MM.1S (cell line): ENCODE data around the gene SEL1L3.

ENCODE experiments used
- DNase-seq: peaks from one replicate; pipeline ENCODE4 v3.0.0-alpha.2; 2015
- H2AFZ ChIP-seq: fragments of 300-600 bp; sonication (generic); 2 replicates; pipeline ENCODE4 v1.6.0; 2016; ENCODE audit warnings: antibody characterized with exemption, low read length
- H3F3A ChIP-seq: fragments of 300-600 bp; sonication (generic); 2 replicates; pipeline ENCODE4 v1.6.1; 2016; ENCODE audit warnings: mild to moderate bottlenecking, antibody characterized with exemption, low read length, moderate library complexity, mixed read lengths; ENCODE audit not compliant: insufficient read depth
- H3K27ac ChIP-seq: fragments of 300-600 bp; sonication (generic); 2 replicates; pipeline ENCODE4 v1.5.1; 2016; ENCODE audit warnings: mild to moderate bottlenecking, low read length
- H3K27me3 ChIP-seq: fragments of 300-600 bp; sonication (generic); replicated peaks from 2 replicates; pipeline ENCODE4 v1.6.0; 2016; ENCODE audit warnings: low read length; ENCODE audit not compliant: insufficient read depth
- H3K36me3 ChIP-seq: fragments of 300-600 bp; sonication (generic); replicated peaks from 2 replicates; pipeline ENCODE4 v1.6.1; 2016; ENCODE audit warnings: mild to moderate bottlenecking, low read length, mixed read lengths; ENCODE audit not compliant: insufficient read depth
- H3K4me1 ChIP-seq: fragments of 300-600 bp; sonication (generic); 2 replicates; pipeline ENCODE4 v1.6.1; 2016; ENCODE audit warnings: low read length, mixed read lengths
- H3K4me2 ChIP-seq: fragments of 300-600 bp; sonication (generic); 2 replicates; pipeline ENCODE4 v1.6.0; 2016; ENCODE audit warnings: low read depth, low read length
- H3K4me3 ChIP-seq: fragments of 300-600 bp; sonication (generic); 2 replicates; pipeline ENCODE4 v1.5.1; 2016; ENCODE audit warnings: low read length, mixed read lengths
- H3K79me2 ChIP-seq: fragments of 300-600 bp; sonication (generic); 2 replicates; pipeline ENCODE4 v1.6.1; 2016; ENCODE audit warnings: mixed run types, low read length, mixed read lengths
- H3K9ac ChIP-seq: fragments of 300-600 bp; sonication (generic); 2 replicates; pipeline ENCODE4 v1.6.1; 2016; ENCODE audit warnings: low read length, mixed read lengths
- H3K9me2 ChIP-seq: fragments of 300-600 bp; sonication (generic); replicated peaks from 2 replicates; pipeline ENCODE4 v1.6.1; 2016; ENCODE audit warnings: mild to moderate bottlenecking, low read length, mixed read lengths; ENCODE audit not compliant: insufficient read depth
- H3K9me3 ChIP-seq: fragments of 300-600 bp; sonication (generic); replicated peaks from 2 replicates; pipeline ENCODE4 v1.6.1; 2016; ENCODE audit warnings: mild to moderate bottlenecking, low read length, mixed read lengths; ENCODE audit not compliant: insufficient read depth
- H4K20me1 ChIP-seq: fragments of 300-600 bp; sonication (generic); 2 replicates; pipeline ENCODE4 v1.6.1; 2016; ENCODE audit warnings: mild to moderate bottlenecking, low read length, moderate library complexity, mixed read lengths; ENCODE audit not compliant: insufficient read depth
- CTCF ChIP-seq: fragments of 300-600 bp; sonication (generic); IDR thresholded peaks from 2 replicates; pipeline ENCODE4 v1.5.1; 2016; ENCODE audit warnings: antibody characterized with exemption, low read length, mixed read lengths
- EZH2 ChIP-seq: fragments of 300-600 bp; sonication (generic); optimal IDR thresholded peaks from 2 replicates; pipeline ENCODE3; 2017; ENCODE audit warnings: low read depth, mild to moderate bottlenecking, antibody characterized with exemption, low read length, mixed read lengths
- EZH2phosphoT487 ChIP-seq: fragments of 300-600 bp; sonication (generic); IDR thresholded peaks from 2 replicates; pipeline ENCODE4 v1.6.1; 2018; ENCODE audit warnings: antibody characterized with exemption, low read length

The SEL1L3 gene

GRCh38 chr4:25728886-25729285 is 133.9 kb downstream of the SEL1L3 start:
- no peak for DNase-seq
- Histone ChIP-seq H3K4me1 (no peaks in the 10 kb centered on the region), H3K36me3 (no peaks in the 10 kb centered on the region), H3F3A (no peaks in the 10 kb centered on the region), H2AFZ (no peak overlapping the region), H3K27ac (no peak overlapping the region), H3K9ac (no peak overlapping the region), H3K79me2 (no peaks in the 10 kb centered on the region), H3K4me3 (no peak overlapping the region), H3K4me2 (no peak overlapping the region), H4K20me1 (no peaks in the 10 kb centered on the region), H3K9me3 (no peaks in the 10 kb centered on the region), H3K27me3 (no peaks in the 10 kb centered on the region), H3K9me2 (no peaks in the 10 kb centered on the region)
- TF ChIP-seq EZH2, result no peak
- TF ChIP-seq CTCF, result no peak
- no peak for TF ChIP-seq EZH2phosphoT487

- no peaks in the 10 kb centered on the region for H3K9me2 ChIP-seq
- H3K27ac ChIP-seq, result no peak overlapping the region
- no peak overlapping the region for H3K4me2 ChIP-seq
- no peak overlapping the region for H3K9ac ChIP-seq
- H4K20me1 ChIP-seq, result no peaks in the 10 kb centered on the region
- H2AFZ ChIP-seq, result no peak overlapping the region
- TF ChIP-seq EZH2 (no peak), CTCF (no peak), EZH2phosphoT487 (no peak)
- H3K4me3 ChIP-seq, result no peak overlapping the region
- H3K36me3 ChIP-seq, result no peaks in the 10 kb centered on the region
- H3K79me2 ChIP-seq, result no peaks in the 10 kb centered on the region
- H3K4me1 ChIP-seq, result no peaks in the 10 kb centered on the region
- no peak for DNase-seq
- no peaks in the 10 kb centered on the region for H3F3A ChIP-seq
- no peaks in the 10 kb centered on the region for H3K27me3 ChIP-seq
- no peaks in the 10 kb centered on the region for H3K9me3 ChIP-seq
These were observed 134.9 kb downstream of the SEL1L3 start for GRCh38 chr4:25727711-25728493.

DNA sequence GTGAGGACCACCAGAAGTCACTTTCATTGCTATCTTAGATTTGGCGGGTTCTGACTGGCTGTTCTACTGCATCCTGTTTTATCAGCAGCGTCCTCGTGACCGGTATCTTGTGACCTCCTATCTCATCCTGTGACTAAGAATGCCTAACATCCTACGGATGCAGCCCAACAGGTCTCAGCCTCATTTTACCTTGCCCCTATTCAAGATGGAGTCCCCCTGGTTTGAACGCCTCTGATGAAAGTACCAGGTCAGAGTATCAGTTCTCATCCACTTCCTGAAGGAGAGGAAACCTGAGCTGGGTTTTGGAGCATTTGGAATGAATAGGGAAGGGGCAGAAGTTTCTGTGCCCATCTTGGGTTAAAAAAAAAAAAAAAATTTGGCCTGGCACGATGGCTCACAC is 136.9 kb downstream of the SEL1L3 start:
- Histone ChIP-seq H3K4me1 (no peaks in the 10 kb centered on the region), H3K4me3 (no peak overlapping the region), H2AFZ (no peak overlapping the region), H3K9me3 (no peaks in the 10 kb centered on the region), H3K36me3 (no peaks in the 10 kb centered on the region), H3K9me2 (no peaks in the 10 kb centered on the region), H3F3A (no peaks in the 10 kb centered on the region), H3K9ac (no peak overlapping the region), H3K4me2 (no peak overlapping the region), H3K27ac (no peak overlapping the region), H3K79me2 (no peaks in the 10 kb centered on the region), H3K27me3 (no peaks in the 10 kb centered on the region), H4K20me1 (no peaks in the 10 kb centered on the region)
- no peak for DNase-seq
- TF ChIP-seq EZH2, result no peak
- no peak for TF ChIP-seq EZH2phosphoT487
- no peak for TF ChIP-seq CTCF
